Limb (tissue), 2 donors: ENCODE measurements around the gene PLEKHG2.

Experiments
- DNase-seq, 2 donors: peaks; one replicate each; pipeline ENCODE4 v3.0.0-alpha.2; 2016; ENCODE audit errors: extremely low spot score in 2 of 2

Gene PLEKHG2

DNA sequence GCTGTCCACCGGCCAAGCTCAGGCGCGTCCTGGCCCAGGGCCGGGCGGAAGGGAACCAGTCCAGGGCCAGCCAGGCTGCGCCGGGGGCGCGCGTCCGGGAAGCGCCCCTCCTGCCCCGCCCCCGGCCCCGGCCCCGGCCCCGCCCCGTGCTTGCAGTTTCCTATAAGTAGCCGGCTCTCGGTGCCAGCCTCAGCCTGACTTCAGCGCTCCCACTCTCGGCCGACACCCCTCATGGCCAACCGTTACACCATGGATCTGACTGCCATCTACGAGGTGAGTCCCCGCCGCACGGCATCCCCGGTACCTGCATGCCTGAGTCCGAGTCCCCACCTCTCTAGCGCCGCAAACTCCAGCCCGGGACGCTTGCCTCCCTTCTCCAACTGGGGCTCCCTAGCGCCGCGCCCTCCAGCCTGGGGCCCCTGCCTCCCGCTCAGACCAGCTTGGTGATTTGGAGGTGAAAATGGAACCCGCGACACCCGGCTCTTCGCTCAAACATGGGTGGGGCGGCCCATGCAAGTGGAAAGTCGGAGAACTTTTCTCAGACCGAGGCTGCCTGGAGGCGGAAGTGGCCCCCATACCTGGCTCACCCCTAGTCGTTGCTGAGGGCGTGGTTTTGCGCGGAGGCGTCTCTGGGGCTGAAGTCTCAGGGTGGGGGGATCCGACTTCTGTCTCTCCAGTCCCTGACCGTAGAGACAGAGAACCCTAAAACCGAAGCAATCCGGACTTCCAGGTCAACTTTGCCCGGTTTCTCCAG, 5.6 kb upstream of the PLEKHG2 start, which contains the start of gene ZFP36:
TSS of gene ZFP36 (plus strand) at position 192 of the 754 bp plus-strand sequence. CDS start at position 250, 58 bp downstream.
- DNase-seq: peak; percentile 83 to 94

GRCh38 chr19:39407410-39407659, 5.1 kb upstream of the PLEKHG2 start:
- DNase-seq: no peak

DNA sequence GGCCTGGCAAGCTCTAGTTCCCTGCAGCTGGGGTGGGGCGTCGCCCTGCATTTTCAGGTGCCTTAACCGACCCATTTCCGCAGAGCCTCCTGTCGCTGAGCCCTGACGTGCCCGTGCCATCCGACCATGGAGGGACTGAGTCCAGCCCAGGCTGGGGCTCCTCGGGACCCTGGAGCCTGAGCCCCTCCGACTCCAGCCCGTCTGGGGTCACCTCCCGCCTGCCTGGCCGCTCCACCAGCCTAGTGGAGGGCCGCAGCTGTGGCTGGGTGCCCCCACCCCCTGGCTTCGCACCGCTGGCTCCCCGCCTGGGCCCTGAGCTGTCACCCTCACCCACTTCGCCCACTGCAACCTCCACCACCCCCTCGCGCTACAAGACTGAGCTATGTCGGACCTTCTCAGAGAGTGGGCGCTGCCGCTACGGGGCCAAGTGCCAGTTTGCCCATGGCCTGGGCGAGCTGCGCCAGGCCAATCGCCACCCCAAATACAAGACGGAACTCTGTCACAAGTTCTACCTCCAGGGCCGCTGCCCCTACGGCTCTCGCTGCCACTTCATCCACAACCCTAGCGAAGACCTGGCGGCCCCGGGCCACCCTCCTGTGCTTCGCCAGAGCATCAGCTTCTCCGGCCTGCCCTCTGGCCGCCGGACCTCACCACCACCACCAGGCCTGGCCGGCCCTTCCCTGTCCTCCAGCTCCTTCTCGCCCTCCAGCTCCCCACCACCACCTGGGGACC, 4.6 kb upstream of the PLEKHG2 start:
- peak in 1 of 2 donors; percentile 62 for DNase-seq

DNA sequence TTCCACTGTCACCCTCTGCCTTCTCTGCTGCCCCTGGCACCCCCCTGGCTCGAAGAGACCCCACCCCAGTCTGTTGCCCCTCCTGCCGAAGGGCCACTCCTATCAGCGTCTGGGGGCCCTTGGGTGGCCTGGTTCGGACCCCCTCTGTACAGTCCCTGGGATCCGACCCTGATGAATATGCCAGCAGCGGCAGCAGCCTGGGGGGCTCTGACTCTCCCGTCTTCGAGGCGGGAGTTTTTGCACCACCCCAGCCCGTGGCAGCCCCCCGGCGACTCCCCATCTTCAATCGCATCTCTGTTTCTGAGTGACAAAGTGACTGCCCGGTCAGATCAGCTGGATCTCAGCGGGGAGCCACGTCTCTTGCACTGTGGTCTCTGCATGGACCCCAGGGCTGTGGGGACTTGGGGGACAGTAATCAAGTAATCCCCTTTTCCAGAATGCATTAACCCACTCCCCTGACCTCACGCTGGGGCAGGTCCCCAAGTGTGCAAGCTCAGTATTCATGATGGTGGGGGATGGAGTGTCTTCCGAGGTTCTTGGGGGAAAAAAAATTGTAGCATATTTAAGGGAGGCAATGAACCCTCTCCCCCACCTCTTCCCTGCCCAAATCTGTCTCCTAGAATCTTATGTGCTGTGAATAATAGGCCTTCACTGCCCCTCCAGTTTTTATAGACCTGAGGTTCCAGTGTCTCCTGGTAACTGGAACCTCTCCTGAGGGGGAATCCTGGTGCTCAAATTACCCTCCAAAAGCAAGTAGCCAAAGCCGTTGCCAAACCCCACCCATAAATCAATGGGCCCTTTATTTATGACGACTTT, 3.9 kb upstream of the PLEKHG2 start:
- DNase-seq: no peak

DNA sequence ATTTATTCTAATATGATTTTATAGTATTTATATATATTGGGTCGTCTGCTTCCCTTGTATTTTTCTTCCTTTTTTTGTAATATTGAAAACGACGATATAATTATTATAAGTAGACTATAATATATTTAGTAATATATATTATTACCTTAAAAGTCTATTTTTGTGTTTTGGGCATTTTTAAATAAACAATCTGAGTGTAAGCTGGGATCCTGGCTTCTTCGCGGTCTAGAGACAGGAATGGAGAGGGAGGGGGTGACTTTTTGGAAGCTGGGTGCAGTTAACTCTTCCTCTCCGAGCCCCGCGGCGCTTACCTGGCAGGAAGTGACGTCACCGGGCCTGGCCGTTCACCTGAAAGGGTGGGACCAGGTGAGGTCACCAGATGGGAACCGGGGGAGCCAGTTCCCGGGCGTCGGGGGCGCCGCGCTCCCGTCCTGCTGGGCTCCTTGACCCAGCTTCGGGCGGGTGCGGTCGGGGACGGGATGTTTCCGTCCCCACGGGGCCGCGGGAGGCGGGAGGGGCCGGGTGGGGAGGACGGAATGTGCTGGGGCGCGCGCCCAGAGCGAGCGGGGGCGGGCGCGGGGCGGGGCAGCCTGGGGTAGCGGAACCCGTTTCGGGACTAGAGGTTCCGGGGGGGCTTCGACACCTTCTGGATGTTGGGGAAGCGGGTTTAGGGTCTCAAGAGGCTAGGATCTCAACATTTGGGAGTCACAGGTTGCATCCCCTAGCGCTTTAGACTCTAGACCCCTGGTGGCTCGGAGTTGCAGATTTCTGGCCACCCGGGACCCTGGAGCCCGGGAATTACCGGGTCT, 3.1 kb upstream of the PLEKHG2 start:
- peak; percentile 56 to 87 for DNase-seq

- DNase-seq: peak; percentile 72 to 80
Observed at GRCh38 chr19:39410017-39410830, 2.2 kb upstream of the PLEKHG2 start.

DNA sequence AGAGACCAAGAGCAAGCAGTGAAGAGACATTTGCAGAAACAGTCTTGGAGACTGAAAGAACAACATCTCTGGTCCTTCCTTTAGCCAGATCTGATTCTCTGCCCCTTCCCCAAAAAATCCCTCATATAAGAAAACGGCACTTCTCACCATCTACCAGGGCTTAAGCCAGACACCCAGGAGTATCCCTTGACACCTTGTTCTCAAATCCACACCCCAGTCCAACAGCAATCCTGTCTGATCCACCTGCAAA, 1.7 kb upstream of the PLEKHG2 start:
- no peak for DNase-seq

DNA sequence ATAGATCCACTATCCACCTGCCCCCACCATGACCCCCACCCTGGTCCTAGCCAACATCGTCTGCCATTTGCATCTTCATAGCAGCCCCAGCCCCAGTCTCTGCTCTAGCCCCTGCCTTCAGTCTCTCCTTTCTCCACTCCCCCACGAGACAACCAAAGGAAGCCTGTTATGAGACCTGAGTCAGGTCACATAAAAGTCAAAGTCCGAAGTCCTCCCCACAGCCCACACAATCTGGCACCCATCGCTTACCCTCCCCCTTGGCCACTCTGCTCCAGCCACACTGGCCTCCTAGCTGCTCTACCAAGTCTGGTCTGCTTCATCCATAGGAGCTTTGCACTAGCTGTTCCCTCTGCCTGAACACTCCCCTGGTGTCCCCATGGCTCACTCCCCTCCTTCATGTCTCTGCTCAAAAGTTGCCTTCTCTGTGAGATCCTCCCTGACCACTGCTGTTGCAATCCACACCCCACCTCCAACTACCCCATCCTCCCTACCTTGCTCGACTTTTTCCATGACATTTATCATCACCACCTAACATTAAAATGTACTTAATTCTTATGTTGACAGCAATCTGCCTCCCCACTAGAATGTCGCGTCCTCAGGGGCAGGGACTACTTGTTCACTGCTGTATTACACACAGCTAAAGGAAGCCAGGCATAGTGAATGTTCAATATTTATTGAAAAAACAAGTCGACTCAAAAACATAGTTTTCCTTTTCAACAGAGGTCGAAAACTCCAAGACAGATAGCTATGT, 1.2 kb upstream of the PLEKHG2 start:
- no peak for DNase-seq

DNA sequence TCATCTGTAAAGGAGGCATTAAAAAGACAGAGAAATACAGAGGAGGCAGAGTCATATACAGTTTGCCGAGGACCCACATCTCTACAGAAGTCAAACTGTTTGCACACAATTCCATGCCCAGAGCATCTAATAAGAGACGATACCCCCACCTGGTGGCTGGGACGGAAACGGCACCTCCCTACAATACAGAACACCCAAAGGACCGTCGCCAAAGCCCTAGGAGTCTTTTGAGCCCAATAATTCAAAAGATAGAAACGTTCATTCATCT, 703 bp upstream of the PLEKHG2 start:
- peak; percentile 90 to 91 for DNase-seq

GRCh38 chr19:39412867-39413271, 400 bp downstream of the PLEKHG2 start:
- no peak for DNase-seq

DNA sequence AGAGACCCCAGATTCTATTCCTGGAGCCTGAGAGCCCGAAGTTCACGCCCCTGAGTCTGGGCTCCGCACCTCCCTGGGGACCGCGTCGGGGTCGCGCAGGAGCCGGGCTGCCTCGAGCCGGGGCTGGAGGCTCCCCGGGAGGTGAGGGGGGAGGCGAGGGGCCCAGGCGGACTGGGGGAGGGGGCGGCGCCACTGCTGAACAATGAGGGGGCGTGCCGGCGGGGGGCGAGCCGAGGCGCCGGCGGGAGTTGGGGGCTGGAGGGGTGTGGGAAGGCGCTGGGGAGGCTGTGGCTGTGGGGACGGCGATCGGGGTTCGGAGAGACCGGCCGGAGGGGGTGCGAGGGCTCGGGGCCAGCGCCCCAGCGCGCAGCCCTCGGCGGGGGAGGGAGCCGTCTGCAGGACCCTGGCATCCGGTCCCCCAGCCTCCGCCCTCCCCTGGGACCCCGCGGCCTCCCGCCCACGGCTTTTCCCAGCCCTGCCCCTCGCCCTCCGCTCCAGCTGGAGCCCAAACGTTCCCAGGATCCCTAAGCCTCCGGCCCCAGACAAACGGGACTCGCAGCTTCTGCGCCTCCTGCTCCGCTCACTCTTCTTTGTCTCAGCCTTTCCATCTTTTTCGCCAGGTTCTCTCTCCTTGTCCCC, 922 bp downstream of the PLEKHG2 start:
- peak; percentile 76 to 91 for DNase-seq

- DNase-seq: no peak
Observed at GRCh38 chr19:39413911-39414608, 1.6 kb downstream of the PLEKHG2 start.

GRCh38 chr19:39415111-39416046, 2.9 kb downstream of the PLEKHG2 start:
- DNase-seq: no peak

DNA sequence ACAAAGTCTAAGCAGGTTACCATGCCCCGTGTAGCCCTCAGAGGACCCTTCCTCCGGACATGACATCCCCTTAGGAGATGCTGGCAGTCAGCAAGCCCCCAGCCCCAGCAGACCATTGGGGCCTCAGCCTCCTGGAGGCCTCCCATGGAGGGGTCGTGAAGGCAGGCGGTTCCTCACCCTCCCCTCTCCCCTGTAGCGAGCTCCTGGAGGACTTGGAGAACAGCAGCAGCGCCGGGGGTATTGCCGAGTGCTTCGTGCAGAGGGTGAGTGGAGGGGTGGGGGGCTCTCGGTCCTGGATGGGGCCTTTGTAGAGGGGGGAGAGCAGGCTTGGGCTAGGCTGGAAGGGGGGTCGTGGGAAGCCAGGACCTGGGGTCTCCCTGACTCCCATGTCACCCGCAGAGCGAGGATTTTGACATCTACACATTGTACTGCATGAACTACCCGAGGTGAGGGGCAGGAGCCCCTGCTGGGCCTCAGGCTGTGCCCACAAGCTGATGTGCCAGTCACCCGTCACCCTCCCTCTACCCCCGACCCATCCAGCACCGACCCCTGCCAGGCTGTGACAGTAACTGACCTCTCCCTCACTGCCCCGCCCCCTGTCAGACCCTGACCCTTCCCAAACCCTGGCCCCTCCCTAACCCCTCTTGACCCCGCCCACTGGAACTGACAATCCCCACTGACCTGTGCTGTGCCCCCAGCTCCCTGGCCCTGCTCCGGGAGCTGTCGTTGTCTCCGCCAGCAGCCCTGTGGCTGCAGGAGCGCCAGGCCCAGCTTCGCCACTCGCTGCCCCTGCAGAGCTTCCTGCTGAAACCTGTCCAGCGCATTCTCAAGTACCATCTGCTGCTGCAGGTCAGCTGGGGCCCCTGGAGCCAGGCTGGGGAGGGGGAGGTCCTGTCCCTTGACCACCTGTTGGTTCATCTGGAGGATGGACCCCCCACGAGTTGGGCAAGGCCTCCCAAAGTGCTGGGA, 4.0 kb downstream of the PLEKHG2 start:
- DNase-seq: no peak

DNA sequence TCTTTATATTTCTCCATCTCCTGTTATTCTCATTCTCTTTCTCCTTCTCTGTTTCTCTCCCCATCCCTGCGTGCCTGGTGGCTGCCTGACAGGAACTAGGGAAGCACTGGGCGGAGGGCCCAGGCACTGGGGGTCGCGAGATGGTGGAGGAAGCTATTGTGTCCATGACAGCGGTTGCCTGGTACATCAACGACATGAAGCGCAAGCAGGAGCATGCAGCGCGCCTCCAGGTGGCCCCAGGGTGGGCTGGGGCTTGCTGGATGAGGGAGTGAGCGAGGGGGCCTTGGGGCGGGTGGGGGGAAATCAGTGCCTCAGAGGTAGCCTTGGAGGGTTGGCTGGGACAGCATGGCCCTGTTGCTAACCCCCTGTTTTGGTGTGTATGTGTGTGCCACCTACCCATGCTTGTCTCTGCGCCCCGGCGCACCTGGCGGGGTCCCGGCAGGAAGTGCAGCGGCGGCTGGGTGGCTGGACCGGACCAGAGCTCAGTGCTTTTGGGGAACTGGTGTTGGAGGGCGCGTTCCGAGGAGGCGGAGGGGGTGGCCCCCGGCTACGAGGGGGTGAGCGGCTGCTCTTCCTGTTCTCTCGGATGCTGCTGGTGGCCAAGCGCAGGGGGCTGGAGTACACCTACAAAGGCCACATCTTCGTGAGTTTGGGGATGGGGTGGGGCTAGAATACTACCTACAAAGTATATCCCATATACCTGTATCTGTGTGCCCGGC, 5.2 kb downstream of the PLEKHG2 start:
- no peak for DNase-seq

DNA sequence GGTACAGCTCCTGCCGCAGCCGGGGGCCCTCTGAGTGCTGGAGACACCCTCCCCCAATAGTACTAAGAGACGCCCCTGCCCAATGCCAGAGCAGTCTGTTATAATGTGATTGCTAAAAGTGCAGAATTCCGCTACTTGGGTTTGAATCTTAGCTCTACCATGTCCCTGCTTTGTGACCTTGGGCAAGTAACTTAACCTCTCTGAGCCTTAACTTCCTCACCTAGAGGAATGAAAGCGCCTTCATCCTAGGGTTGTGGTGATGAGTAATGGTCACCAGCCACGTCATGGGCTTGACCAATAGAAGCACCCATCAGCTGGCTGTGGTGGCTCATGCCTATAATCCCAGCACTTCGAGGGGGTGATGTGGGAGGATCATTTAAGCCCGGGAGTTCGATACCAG, 6.5 kb downstream of the PLEKHG2 start:
- no peak for DNase-seq
